Loucy (cell line): ENCODE results near the gene BPIFB3.

ENCODE experiments used
- CTCF ChIP-seq: fragments of 200-600 bp; sonication (generic); conservative IDR thresholded peaks from 2 replicates; pipeline ENCODE4 v1.5.1; 2014; ENCODE audit warnings: mild to moderate bottlenecking, antibody characterized with exemption, low read length
- EZH2phosphoT487 ChIP-seq: fragments of 200-600 bp; IDR thresholded peaks from 2 replicates; pipeline ENCODE4 v1.6.1; 2018; ENCODE audit warnings: antibody characterized with exemption, mild to moderate bottlenecking, moderate library complexity, borderline replicate concordance

DNA sequence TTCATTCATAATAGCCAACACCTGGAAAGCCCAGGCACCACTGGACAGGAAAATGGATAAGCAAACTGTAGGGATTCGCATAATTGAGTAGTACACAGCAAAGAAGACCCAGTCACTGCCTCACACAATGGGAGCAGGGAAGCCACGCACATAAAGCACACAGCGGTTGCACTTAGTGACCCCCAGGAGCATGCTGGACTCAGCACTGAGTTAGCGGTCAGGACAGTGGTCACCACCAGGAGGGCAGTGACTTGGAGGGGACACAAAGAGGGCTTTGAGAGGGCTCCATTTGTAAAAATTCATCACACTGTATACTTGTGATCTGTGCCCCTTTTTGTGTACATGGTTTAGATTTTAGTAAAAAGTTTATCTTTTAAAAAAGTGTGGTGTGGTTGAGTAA, 2.4 kb upstream of the BPIFB3 start:
- TF ChIP-seq CTCF (no peak), EZH2phosphoT487 (no peak)
